ENCODE measurements around the gene ZNF749. TPM values are rescaled to one million over a fixed set of nuclear protein-coding genes. Genes with fewer than 3 reads are reported as not detected.
A peak's percentile ranks its signal among the peaks of the same experiment; 100 is the strongest.

ZNF749 gene
- total RNA-seq (ENCODE audit: unreplicated experiment) = 20.3 TPM
- long read RNA-seq, partial matches to known transcripts = 0 of 7 reads
- long read RNA-seq, other reads (novel, unspliced or antisense) = 4 of 7 reads

GRCh38 chr19:57435062-57435978 is at the start of gene ZNF749:
Gene ZNF749, plus strand, starts transcription at chr19:57435325. Its CDS starts 254 bp downstream, at chr19:57435579.
- Mint-ChIP-seq H3K27me3 (ENCODE audit: unreplicated experiment) (peaks cover 17% of the 10 kb centered on the region), H3K4me1 (ENCODE audit: unreplicated experiment) (peaks cover 32% of the 10 kb centered on the region), H3K9me3 (ENCODE audit: unreplicated experiment) (no peaks in the 10 kb centered on the region), H3K4me3 (ENCODE audit: unreplicated experiment) (peak within 1 kb of the TSS; percentile 98), H3K27ac (ENCODE audit: unreplicated experiment) (peak within 1 kb of the TSS; percentile 93), H3K36me3 (ENCODE audit: low read depth, unreplicated experiment) (peaks cover 42% of the 10 kb centered on the region)
- TF ChIP-seq CTCF (IDR thresholded peaks at IDR 0.05; ENCODE audit: unreplicated experiment) = no peak
- DNase-seq (ENCODE audit: low spot score) = peak; percentile 94

- Mint-ChIP-seq H3K27ac (ENCODE audit: unreplicated experiment) (peak overlapping the region; percentile 94), H3K36me3 (ENCODE audit: low read depth, unreplicated experiment) (peaks cover 6% of the 10 kb centered on the region), H3K4me3 (ENCODE audit: unreplicated experiment) (peak overlapping the region; percentile 96), H3K27me3 (ENCODE audit: unreplicated experiment) (peaks cover 6% of the 10 kb centered on the region), H3K9me3 (ENCODE audit: unreplicated experiment) (no peaks in the 10 kb centered on the region), H3K4me1 (ENCODE audit: unreplicated experiment) (peaks cover 11% of the 10 kb centered on the region)
- TF ChIP-seq CTCF (IDR thresholded peaks at IDR 0.05; ENCODE audit: unreplicated experiment) = no peak
- no peak for DNase-seq (ENCODE audit: low spot score)
Measured at GRCh38 chr19:57389194-57389729, 45.9 kb upstream of the ZNF749 start.

GRCh38 chr19:57389730-57390598 is 45.2 kb upstream of the ZNF749 start, which contains the start of gene ZNF548:
Gene ZNF548, plus strand, starts transcription at chr19:57389854. Its CDS starts 246 bp downstream, at chr19:57390100.
- peaks cover 18% of the 10 kb centered on the region for H3K4me1 Mint-ChIP-seq (ENCODE audit: unreplicated experiment)
- peaks cover 6% of the 10 kb centered on the region for H3K27me3 Mint-ChIP-seq (ENCODE audit: unreplicated experiment)
- H3K4me3 Mint-ChIP-seq (ENCODE audit: unreplicated experiment) = peak within 1 kb of the TSS; percentile 96
- peaks cover 13% of the 10 kb centered on the region for H3K36me3 Mint-ChIP-seq (ENCODE audit: low read depth, unreplicated experiment)
- TF ChIP-seq CTCF (IDR thresholded peaks at IDR 0.05; ENCODE audit: unreplicated experiment) = no peak
- H3K27ac Mint-ChIP-seq (ENCODE audit: unreplicated experiment) = peak within 1 kb of the TSS; percentile 94
- peak; percentile 96 for DNase-seq (ENCODE audit: low spot score)
- H3K9me3 Mint-ChIP-seq (ENCODE audit: unreplicated experiment) = no peaks in the 10 kb centered on the region

- no peak for DNase-seq (ENCODE audit: low spot score)
- Mint-ChIP-seq H3K9me3 (ENCODE audit: unreplicated experiment) (peaks cover 3% of the 10 kb centered on the region), H3K4me1 (ENCODE audit: unreplicated experiment) (peaks cover 28% of the 10 kb centered on the region), H3K4me3 (ENCODE audit: unreplicated experiment) (peak overlapping the region; percentile 65), H3K27me3 (ENCODE audit: unreplicated experiment) (peaks cover 7% of the 10 kb centered on the region), H3K36me3 (ENCODE audit: low read depth, unreplicated experiment) (peaks cover 62% of the 10 kb centered on the region), H3K27ac (ENCODE audit: unreplicated experiment) (peak overlapping the region; percentile 80)
- no peak for TF ChIP-seq CTCF (IDR thresholded peaks at IDR 0.05; ENCODE audit: unreplicated experiment)
Measured at GRCh38 chr19:57395710-57396109, 39.4 kb upstream of the ZNF749 start.

Data from endothelial cell (in vitro differentiated cells).